KMS-11 (cell line): ENCODE results near the gene CACNA2D3.

Source experiments
- H2AFZ ChIP-seq: fragments of 200-600 bp; sonication (generic); 2 replicates; pipeline ENCODE4 v1.6.1; 2016; ENCODE audit warnings: antibody characterized with exemption, mixed run types, low read depth
- H3K27ac ChIP-seq: fragments of 200-600 bp; sonication (generic); 2 replicates; pipeline ENCODE4 v1.6.1; 2016; ENCODE audit warnings: mild to moderate bottlenecking, mixed run types
- H3K27me3 ChIP-seq: fragments of 200-600 bp; sonication (generic); 2 replicates; pipeline ENCODE4 v1.6.1; 2017; ENCODE audit warnings: mild to moderate bottlenecking, low read depth, mixed run types, moderate library complexity; ENCODE audit not compliant: insufficient read depth
- H3K36me3 ChIP-seq: fragments of 200-600 bp; sonication (generic); 2 replicates; pipeline ENCODE4 v1.6.1; 2017; ENCODE audit warnings: mild to moderate bottlenecking, mixed run types; ENCODE audit not compliant: insufficient read depth
- H3K4me1 ChIP-seq: fragments of 200-600 bp; sonication (generic); 2 replicates; pipeline ENCODE4 v1.6.1; 2016; ENCODE audit warnings: mild to moderate bottlenecking, low read depth, mixed run types; ENCODE audit not compliant: poor library complexity, severe bottlenecking
- H3K4me2 ChIP-seq: fragments of 200-600 bp; sonication (generic); 2 replicates; pipeline ENCODE4 v1.7.0; 2016; ENCODE audit warnings: mild to moderate bottlenecking, mixed run types
- H3K4me3 ChIP-seq: fragments of 200-600 bp; sonication (generic); IDR thresholded peaks from 2 replicates; pipeline ENCODE4 v1.6.1; 2017; ENCODE audit warnings: low read depth, low read length, mixed read lengths; ENCODE audit not compliant: insufficient read depth
- H3K79me2 ChIP-seq: fragments of 200-600 bp; sonication (generic); 2 replicates; pipeline ENCODE4 v1.6.1; 2016; ENCODE audit warnings: low read depth, mixed run types; ENCODE audit not compliant: insufficient read depth
- H3K9ac ChIP-seq: fragments of 200-600 bp; sonication (generic); 2 replicates; pipeline ENCODE4 v1.6.1; 2016; ENCODE audit warnings: mild to moderate bottlenecking, mixed run types
- H4K20me1 ChIP-seq: fragments of 200-600 bp; sonication (generic); 2 replicates; pipeline ENCODE4 v1.6.1; 2016; ENCODE audit warnings: mild to moderate bottlenecking, mixed run types; ENCODE audit not compliant: insufficient read depth
- TF ChIP-seq, protein P1 (sequence below): fragments of 200-600 bp; sonication (generic); conservative IDR thresholded peaks from 2 replicates; pipeline ENCODE4 v1.6.1; 2017; ENCODE audit warnings: low read depth, mild to moderate bottlenecking, antibody characterized with exemption, low read length, moderate library complexity, mixed read lengths

Gene CACNA2D3

GRCh38 chr3:54426381-54426780, 304.0 kb downstream of the CACNA2D3 start:
- Histone ChIP-seq H3K27ac (no peak overlapping the region), H2AFZ (no peak overlapping the region), H3K9ac (no peak overlapping the region), H3K27me3 (no peaks in the 10 kb centered on the region), H4K20me1 (no peaks in the 10 kb centered on the region), H3K36me3 (no peaks in the 10 kb centered on the region), H3K4me2 (no peak overlapping the region), H3K4me1 (no peaks in the 10 kb centered on the region), H3K4me3 (no peak overlapping the region), H3K79me2 (no peaks in the 10 kb centered on the region)
- TF ChIP-seq, protein P1, sequence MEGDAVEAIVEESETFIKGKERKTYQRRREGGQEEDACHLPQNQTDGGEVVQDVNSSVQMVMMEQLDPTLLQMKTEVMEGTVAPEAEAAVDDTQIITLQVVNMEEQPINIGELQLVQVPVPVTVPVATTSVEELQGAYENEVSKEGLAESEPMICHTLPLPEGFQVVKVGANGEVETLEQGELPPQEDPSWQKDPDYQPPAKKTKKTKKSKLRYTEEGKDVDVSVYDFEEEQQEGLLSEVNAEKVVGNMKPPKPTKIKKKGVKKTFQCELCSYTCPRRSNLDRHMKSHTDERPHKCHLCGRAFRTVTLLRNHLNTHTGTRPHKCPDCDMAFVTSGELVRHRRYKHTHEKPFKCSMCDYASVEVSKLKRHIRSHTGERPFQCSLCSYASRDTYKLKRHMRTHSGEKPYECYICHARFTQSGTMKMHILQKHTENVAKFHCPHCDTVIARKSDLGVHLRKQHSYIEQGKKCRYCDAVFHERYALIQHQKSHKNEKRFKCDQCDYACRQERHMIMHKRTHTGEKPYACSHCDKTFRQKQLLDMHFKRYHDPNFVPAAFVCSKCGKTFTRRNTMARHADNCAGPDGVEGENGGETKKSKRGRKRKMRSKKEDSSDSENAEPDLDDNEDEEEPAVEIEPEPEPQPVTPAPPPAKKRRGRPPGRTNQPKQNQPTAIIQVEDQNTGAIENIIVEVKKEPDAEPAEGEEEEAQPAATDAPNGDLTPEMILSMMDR: no peak

- no peak overlapping the region for H3K27ac ChIP-seq
- H3K79me2 ChIP-seq: no peaks in the 10 kb centered on the region
- H3K9ac ChIP-seq: no peak overlapping the region
- H3K4me3 ChIP-seq: no peak overlapping the region
- H2AFZ ChIP-seq: no peak overlapping the region
- H3K36me3 ChIP-seq: no peaks in the 10 kb centered on the region
- no peaks in the 10 kb centered on the region for H3K27me3 ChIP-seq
- TF ChIP-seq, protein P1: no peak
- no peaks in the 10 kb centered on the region for H4K20me1 ChIP-seq
- no peak overlapping the region for H3K4me2 ChIP-seq
- no peaks in the 10 kb centered on the region for H3K4me1 ChIP-seq
Measured at GRCh38 chr3:54427501-54427900, 305.1 kb downstream of the CACNA2D3 start.

DNA sequence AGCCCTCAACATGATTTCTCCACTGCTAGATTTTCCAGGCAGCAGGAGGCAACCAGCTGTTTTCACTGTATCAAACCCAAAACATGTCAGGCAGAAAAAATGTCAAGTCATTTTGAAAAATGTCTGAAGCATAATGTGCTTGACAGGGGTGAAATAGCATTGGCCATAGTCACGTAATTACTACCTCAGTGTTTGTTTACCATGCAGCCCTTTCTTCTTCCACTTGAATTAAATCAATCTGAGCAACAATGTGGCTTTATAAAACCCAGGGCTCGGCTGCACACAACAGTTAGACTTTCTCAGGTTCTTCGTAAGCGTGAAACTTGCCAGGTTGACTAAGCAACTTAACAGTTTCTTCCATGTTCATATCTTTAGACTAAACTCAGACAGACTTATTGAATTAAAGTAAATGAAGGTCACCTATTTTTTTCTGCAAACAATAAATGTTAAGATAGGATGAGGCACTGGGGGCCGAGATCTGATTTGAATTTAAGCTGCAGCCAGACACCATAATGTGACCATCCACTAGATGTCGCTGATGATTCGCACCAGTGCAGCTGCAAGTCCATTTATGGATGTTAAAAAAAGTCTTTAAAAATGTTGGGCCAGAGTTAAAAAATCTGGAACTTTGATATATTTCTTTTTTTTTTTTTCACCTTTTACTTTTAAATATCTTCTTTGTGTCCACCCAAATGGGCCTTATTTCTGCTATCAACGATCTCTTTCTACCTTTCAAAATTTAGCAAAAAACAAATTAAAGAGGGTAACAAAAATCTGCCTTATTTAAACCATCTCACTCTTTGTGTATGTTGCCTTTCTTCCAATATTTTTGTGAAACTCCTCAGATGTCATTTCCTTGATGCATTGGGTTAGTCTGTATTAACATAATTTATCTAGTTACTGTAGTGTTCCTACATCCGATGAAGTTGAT, 305.9 kb downstream of the CACNA2D3 start:
- TF ChIP-seq, protein P1: peak; percentile 80
- H3K27ac ChIP-seq: no peak overlapping the region
- H2AFZ ChIP-seq: no peak overlapping the region
- H3K27me3 ChIP-seq: no peaks in the 10 kb centered on the region
- no peaks in the 10 kb centered on the region for H3K4me1 ChIP-seq
- H3K36me3 ChIP-seq: no peaks in the 10 kb centered on the region
- no peaks in the 10 kb centered on the region for H4K20me1 ChIP-seq
- no peaks in the 10 kb centered on the region for H3K79me2 ChIP-seq
- no peak overlapping the region for H3K9ac ChIP-seq
- H3K4me3 ChIP-seq: no peak overlapping the region
- no peak overlapping the region for H3K4me2 ChIP-seq

- Histone ChIP-seq H2AFZ (no peak overlapping the region), H4K20me1 (no peaks in the 10 kb centered on the region), H3K4me1 (peaks cover 12% of the 10 kb centered on the region), H3K27ac (no peak overlapping the region), H3K79me2 (no peaks in the 10 kb centered on the region), H3K36me3 (no peaks in the 10 kb centered on the region), H3K27me3 (no peaks in the 10 kb centered on the region), H3K9ac (no peak overlapping the region), H3K4me3 (no peak overlapping the region), H3K4me2 (no peak overlapping the region)
- TF ChIP-seq, protein P1: no peak
Measured at GRCh38 chr3:54432975-54433374, 310.6 kb downstream of the CACNA2D3 start.
